Panc1 (cell line): Measurements from ENCODE around the gene WRAP73. TPM values are rescaled to one million over a fixed set of nuclear protein-coding genes. Genes with fewer than 3 reads are reported as not detected.

Experiments
- ATAC-seq: fragments of 200-7000 bp; cut with Tn5 transposase; 2 replicates; pipeline ENCODE4 v1.9.1; 2020; ENCODE audit warnings: mild to moderate bottlenecking, moderate library complexity
- BruUV-seq: library from RNA; stranded (reverse); fragments of 400-500 nt; replicated peaks from 2 replicates; lab custom pipeline; 2021; lab: Mats Ljungman, UMichigan
- CTCF ChIA-PET: fragments of 300-600 bp; sonication (Branson Sonifier 250); formaldehyde crosslinking; loops from one replicate; lab custom pipeline; 2022; ENCODE audit warnings: antibody characterized with exemption; lab: Charles Lee
- POLR2A ChIA-PET: fragments of 300-600 bp; sonication (Branson Sonifier 250); formaldehyde crosslinking; loops from one replicate; lab custom pipeline; 2022; ENCODE audit warnings: antibody characterized with exemption; lab: Charles Lee
- DNase-seq: peaks from one replicate; pipeline ENCODE4 v3.0.0-alpha.2; 2010; ENCODE audit warnings: low read depth, low spot score
- H3K27ac ChIP-seq: 2 replicates; pipeline ENCODE4 v1.5.1; 2011; ENCODE audit warnings: mild to moderate bottlenecking, low read length, inconsistent platforms
- H3K27me3 ChIP-seq: fragments of 200-500 bp; sonication (Bioruptor generic); 2 replicates; pipeline ENCODE4 v1.6.0; 2014; ENCODE audit warnings: low read length, inconsistent platforms; ENCODE audit not compliant: control insufficient read depth, insufficient read depth
- H3K36me3 ChIP-seq: fragments of 200-500 bp; sonication (Bioruptor generic); 2 replicates; pipeline ENCODE4 v1.5.1; 2014; ENCODE audit warnings: inconsistent platforms, mild to moderate bottlenecking, low read length, moderate library complexity; ENCODE audit not compliant: control insufficient read depth, insufficient read depth
- H3K4me1 ChIP-seq: 2 replicates; pipeline ENCODE4 v1.5.1; 2011; ENCODE audit warnings: inconsistent platforms, mild to moderate bottlenecking, low read length, moderate library complexity; ENCODE audit not compliant: control insufficient read depth, insufficient read depth
- H3K4me3 ChIP-seq, 2 experiments: 2 replicates each; pipeline ENCODE4 v1.5.1; 2011 to 2012; ENCODE audit warnings: low read depth in 2 of 2, low read length in 2 of 2, mild to moderate bottlenecking in 2 of 2, inconsistent platforms in 1 of 2, moderate library complexity in 1 of 2
- H3K9me3 ChIP-seq: fragments of 200-500 bp; sonication (Bioruptor generic); 2 replicates; pipeline ENCODE4 v1.5.1; 2014; ENCODE audit warnings: low read depth, mild to moderate bottlenecking, inconsistent platforms, low read length, moderate library complexity; ENCODE audit not compliant: control insufficient read depth, insufficient read depth
- POLR2AphosphoS5 ChIP-seq: IDR thresholded peaks from 2 replicates; pipeline ENCODE4 v1.6.1; 2012; ENCODE audit warnings: mild to moderate bottlenecking, low read depth, low read length, moderate library complexity
- SIN3A ChIP-seq: IDR thresholded peaks from 2 replicates; pipeline ENCODE4 v1.6.1; 2012; ENCODE audit warnings: low read depth, mild to moderate bottlenecking, low read length, moderate library complexity, borderline replicate concordance; ENCODE audit not compliant: insufficient read depth
- TCF7L2 ChIP-seq: IDR thresholded peaks from 2 replicates; pipeline ENCODE4 v1.6.1; 2011; ENCODE audit warnings: mild to moderate bottlenecking, low read depth, low read length, inconsistent platforms
- in situ Hi-C: cut with HindIII; loops from 2 replicates; pipeline ENCODE4 v1.10.0; 2016; ENCODE audit warnings: low sequenced_read_pairs, low pct_unique_long_range_greater_than_20kb
- intact Hi-C: fragments of 100-400 bp; cut with micrococcal nuclease; formaldehyde crosslinking; loops from one replicate; pipeline ENCODE4 v1.10.0; 2022; ENCODE audit not compliant: unreplicated experiment
- total RNA-seq: library from RNA; stranded (reverse); gene quantifications from one replicate; pipeline ENCODE4 v1.2.1, GENCODE V29; 2021; ENCODE audit not compliant: unreplicated experiment
- TF ChIP-seq, protein P1 (sequence below), 2 experiments: IDR thresholded peaks; 2 replicates each; pipeline ENCODE4 v1.6.1; 2011 to 2012; ENCODE audit warnings: low read depth in 2 of 2, control low read depth in 1 of 2, low read length in 1 of 2, mild to moderate bottlenecking in 1 of 2, moderate library complexity in 1 of 2; ENCODE audit not compliant: insufficient read depth in 1 of 2
- TF ChIP-seq, protein P2 (sequence below): fragments of 450-650 bp; IDR thresholded peaks from 2 replicates; pipeline ENCODE4 v1.5.1; 2017; ENCODE audit warnings: mild to moderate bottlenecking

The WRAP73 gene
- total RNA-seq, 1 experiment from 2014 or later, result 27.1 TPM

DNA sequence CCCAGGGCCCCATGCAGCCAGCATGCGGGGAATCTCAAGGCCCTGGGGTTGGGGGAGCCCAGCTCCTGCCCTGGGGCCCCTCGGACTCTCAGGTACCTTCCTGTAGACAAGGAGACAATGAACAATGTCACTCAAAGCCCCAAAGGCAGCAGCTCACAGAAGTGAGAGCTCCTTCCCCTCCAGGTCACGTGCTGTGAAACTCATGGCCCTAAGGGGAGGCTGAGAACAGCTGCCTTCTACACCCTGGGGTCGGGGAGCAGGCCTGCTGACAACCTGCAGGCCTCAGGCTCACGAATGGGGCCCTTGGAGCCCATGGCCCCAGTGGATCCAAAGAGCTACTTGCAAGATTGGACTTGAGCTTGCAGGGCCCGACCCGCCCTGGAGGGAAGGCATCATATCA is 41.7 kb downstream of the WRAP73 start:
- POLR2A ChIA-PET, result no interaction called here
- H3K27me3 ChIP-seq, result no peaks in the 10 kb centered on the region
- in situ Hi-C loops, result no loop called here
- H3K9me3 ChIP-seq, result no peaks in the 10 kb centered on the region
- TF ChIP-seq, protein P1, sequence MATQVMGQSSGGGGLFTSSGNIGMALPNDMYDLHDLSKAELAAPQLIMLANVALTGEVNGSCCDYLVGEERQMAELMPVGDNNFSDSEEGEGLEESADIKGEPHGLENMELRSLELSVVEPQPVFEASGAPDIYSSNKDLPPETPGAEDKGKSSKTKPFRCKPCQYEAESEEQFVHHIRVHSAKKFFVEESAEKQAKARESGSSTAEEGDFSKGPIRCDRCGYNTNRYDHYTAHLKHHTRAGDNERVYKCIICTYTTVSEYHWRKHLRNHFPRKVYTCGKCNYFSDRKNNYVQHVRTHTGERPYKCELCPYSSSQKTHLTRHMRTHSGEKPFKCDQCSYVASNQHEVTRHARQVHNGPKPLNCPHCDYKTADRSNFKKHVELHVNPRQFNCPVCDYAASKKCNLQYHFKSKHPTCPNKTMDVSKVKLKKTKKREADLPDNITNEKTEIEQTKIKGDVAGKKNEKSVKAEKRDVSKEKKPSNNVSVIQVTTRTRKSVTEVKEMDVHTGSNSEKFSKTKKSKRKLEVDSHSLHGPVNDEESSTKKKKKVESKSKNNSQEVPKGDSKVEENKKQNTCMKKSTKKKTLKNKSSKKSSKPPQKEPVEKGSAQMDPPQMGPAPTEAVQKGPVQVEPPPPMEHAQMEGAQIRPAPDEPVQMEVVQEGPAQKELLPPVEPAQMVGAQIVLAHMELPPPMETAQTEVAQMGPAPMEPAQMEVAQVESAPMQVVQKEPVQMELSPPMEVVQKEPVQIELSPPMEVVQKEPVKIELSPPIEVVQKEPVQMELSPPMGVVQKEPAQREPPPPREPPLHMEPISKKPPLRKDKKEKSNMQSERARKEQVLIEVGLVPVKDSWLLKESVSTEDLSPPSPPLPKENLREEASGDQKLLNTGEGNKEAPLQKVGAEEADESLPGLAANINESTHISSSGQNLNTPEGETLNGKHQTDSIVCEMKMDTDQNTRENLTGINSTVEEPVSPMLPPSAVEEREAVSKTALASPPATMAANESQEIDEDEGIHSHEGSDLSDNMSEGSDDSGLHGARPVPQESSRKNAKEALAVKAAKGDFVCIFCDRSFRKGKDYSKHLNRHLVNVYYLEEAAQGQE (IDR thresholded peaks at IDR 0.05; ENCODE audit: insufficient read depth in 1 of 2, low read depth in 2 of 2, low read length in 1 of 2), result no peak
- TF ChIP-seq POLR2AphosphoS5, result no peak
- TF ChIP-seq, protein P2, sequence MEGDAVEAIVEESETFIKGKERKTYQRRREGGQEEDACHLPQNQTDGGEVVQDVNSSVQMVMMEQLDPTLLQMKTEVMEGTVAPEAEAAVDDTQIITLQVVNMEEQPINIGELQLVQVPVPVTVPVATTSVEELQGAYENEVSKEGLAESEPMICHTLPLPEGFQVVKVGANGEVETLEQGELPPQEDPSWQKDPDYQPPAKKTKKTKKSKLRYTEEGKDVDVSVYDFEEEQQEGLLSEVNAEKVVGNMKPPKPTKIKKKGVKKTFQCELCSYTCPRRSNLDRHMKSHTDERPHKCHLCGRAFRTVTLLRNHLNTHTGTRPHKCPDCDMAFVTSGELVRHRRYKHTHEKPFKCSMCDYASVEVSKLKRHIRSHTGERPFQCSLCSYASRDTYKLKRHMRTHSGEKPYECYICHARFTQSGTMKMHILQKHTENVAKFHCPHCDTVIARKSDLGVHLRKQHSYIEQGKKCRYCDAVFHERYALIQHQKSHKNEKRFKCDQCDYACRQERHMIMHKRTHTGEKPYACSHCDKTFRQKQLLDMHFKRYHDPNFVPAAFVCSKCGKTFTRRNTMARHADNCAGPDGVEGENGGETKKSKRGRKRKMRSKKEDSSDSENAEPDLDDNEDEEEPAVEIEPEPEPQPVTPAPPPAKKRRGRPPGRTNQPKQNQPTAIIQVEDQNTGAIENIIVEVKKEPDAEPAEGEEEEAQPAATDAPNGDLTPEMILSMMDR, result no peak
- TF ChIP-seq TCF7L2, result no peak
- TF ChIP-seq SIN3A, result no peak
- ATAC-seq, result no peak
- H3K27ac ChIP-seq, result no peak overlapping the region
- no TSS peak for BruUV-seq
- peaks cover 14% of the 10 kb centered on the region for H3K4me1 ChIP-seq
- no peaks in the 10 kb centered on the region for H3K36me3 ChIP-seq
- no peak for DNase-seq
- intact Hi-C loops, result no loop called here
- CTCF ChIA-PET, result interaction anchor here (0.8 kb wide), 1 partner anchor 117 kb away, joined by 4 read pairs; no protein-coding TSS in a partner anchor
- no peak overlapping the region for H3K4me3 ChIP-seq

GRCh38 chr1:3607703-3608065 is 42.2 kb downstream of the WRAP73 start:
- ChIA-PET CTCF (interaction anchor here (0.6 to 0.7 kb wide), 2 partner anchors 12 to 20 kb away, joined by 5 to 9 read pairs; no protein-coding TSS in a partner anchor), POLR2A (no interaction called here)
- no peaks in the 10 kb centered on the region for H3K27me3 ChIP-seq
- no peaks in the 10 kb centered on the region for H3K9me3 ChIP-seq
- no peaks in the 10 kb centered on the region for H3K36me3 ChIP-seq
- DNase-seq, result no peak
- no TSS peak for BruUV-seq
- TF ChIP-seq TCF7L2 (no peak), SIN3A (no peak), POLR2AphosphoS5 (no peak)
- TF ChIP-seq, protein P1 (IDR thresholded peaks at IDR 0.05; ENCODE audit: insufficient read depth in 1 of 2, low read depth in 2 of 2, low read length in 1 of 2), result no peak
- TF ChIP-seq, protein P2, result no peak
- H3K27ac ChIP-seq, result no peak overlapping the region
- no peak overlapping the region for H3K4me3 ChIP-seq
- H3K4me1 ChIP-seq, result peaks cover 10% of the 10 kb centered on the region
- in situ Hi-C loops, result no loop called here
- intact Hi-C loops, result no loop called here
- no peak for ATAC-seq
